ENCODE results near the gene GRIK4.

DNA sequence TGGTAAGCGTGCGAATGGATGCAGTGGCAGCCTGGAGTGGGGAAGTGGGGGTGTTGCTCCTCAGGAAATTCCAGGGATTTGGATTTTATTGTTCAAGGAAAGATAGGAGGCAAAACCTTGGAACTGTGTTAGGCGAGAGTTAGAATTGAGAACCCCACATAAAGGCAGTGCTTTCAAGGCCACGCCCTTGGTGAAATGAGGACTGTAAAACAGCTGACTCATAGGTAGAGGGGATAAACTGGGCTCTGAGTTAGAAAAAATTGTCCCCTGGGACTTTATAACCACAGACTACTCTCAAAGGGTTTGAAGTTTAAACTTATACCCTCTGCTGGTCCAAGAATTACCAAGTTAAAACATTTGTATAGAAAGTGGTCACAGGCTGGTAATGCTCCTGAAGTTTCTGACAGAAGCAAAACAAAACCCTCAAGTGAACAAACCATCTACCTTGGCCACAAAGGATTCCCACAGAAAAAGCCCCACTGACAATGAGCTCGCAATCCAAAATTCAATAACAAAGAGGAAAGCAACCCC lies 262.0 kb downstream of the GRIK4 start:
- TF ChIP-seq GATA2 (IDR thresholded peaks at IDR 0.05; ENCODE audit: low read depth, low read length) (no peak), GATA3 (IDR thresholded peaks at IDR 0.05; ENCODE audit: low read depth, low read length) (no peak)
